Stimulated activated CD4-positive, alpha-beta T cell treated with anti-CD3 and anti-CD28 coated beads, Interleukin-1b, Interleukin-23, amount 100 ng/mL, for 1 hour (primary cell): ENCODE results near the gene ANKRD18B.
"Not testable (repeated sequence)": the region's sequence is repeated elsewhere in the genome, so short reads cannot be mapped to it uniquely, and the experiment has no call there.

Experiments used
- DNase-seq, 2 donors: peaks; one replicate each; pipeline ENCODE4 v3.0.0-alpha.2; 2020; ENCODE audit warnings: low read depth in 2 of 2

Gene ANKRD18B

GRCh38 chr9:33533958-33534357, 9.9 kb downstream of the ANKRD18B start:
- not testable (repeated sequence) for DNase-seq

DNA sequence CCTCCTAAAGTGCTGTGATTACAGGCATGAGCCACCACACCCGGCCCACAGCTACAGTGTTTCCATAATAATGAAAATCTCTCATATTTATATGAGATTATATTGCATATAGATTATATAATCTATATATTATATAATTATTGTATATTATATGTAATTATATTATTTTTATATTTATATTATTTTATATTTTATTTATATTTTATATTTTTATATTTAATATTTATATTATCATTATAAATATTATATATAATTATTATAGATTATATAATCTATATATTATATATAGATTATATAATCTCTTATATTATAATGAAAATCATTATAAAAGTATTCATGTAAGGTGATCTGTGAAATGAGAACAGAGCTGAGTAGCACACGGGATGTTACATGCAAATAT, 11.5 kb downstream of the ANKRD18B start:
- no peak for DNase-seq

- not testable (repeated sequence) for DNase-seq
These were observed 19.4 kb downstream of the ANKRD18B start for GRCh38 chr9:33543463-33543862.

DNA sequence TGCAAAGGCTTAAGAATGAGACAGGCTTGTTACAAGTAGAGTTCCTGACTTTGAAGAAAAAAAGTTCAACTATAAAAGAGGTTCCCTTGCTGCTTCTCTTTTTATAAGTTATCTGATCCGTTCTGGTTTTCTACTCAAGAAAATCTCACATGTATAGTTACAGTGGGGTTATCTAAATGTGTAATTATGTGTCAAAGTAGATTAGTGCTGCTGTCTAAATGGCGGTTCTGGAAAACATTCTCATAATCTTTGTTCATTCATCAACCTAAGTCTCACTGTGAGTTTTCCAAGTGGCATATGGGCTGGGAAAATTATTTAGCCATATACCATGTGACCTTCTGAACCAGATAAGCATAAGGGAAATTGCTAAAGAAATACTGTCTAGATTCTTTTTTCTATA, 21.7 kb downstream of the ANKRD18B start:
- not testable (repeated sequence) for DNase-seq

DNA sequence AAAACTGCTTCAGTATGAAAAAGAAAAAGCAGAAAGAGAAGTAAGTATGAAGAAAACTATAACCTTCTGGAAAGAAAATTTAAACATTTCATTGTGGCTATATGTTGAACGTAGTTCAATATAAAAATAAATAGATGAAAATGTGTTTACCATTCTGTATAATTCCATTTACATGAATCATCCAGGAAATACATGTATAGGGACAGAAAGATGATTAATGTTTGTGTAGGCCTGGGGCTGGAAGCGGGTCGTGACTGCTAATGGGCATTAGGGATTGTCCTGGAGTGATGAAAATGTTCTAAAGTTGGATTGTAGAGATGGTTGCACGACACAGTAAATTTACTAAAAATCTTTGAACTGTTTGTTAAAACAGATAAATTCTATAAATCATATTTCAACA, 24.8 kb downstream of the ANKRD18B start:
- not testable (repeated sequence) for DNase-seq

DNA sequence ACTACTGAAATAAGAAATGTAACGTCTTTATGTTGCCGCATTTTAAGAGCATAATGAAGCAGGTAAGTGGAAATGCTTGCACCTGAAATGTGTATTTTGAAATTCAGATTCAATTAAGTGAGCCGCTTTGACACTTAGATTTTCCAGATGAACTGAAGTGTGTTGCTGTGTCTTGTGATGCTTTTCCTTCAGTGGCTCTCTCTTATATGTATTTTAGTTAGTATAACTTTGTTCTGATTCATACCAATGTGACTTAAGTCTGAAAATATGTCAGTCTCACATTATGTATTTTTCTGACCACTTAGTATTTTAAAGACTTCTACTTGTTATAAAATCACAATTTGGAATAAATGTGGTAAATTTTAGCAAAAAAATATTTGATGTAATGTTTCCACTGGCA, 25.4 kb downstream of the ANKRD18B start:
- not testable (repeated sequence) for DNase-seq

DNA sequence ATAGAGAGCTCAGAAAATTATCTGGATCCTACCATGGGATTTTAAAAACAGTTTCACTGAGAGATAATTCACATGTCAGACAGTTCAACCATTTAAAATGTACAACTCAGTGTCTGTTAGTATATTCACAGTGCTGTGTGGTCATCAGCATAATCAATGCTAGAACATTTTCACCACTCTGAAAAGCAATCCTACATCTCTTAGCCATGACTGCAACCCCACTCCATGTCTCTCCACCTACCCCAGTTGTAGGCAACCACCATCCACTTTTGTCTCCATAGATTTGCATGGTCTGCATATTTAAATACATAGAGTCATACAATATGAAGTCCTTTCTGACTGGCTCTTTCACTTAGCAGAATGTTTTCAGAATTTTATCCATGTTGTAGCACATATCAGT, 27.1 kb downstream of the ANKRD18B start:
- not testable (repeated sequence) for DNase-seq

GRCh38 chr9:33552315-33552725, 28.3 kb downstream of the ANKRD18B start:
- DNase-seq, result not testable (repeated sequence)

DNA sequence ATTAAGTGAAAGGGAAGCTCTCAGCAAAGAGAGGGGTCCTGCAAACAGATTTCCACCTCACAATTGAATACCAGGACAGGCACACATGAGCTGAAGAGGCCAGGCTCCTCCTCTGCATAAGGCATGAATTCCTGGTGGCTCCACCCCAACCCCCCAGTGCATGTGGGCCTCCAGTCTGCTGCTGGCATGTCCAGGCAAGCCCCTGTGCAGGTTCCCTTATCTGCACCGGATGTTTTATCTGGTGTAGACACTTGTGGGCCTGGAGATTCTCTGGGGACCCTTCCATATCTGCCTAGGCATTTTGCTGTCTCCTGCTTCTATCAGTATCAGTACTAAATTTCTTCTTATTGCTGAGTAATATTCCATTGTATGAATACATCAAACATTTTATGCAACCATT, 36.2 kb downstream of the ANKRD18B start:
- DNase-seq, result not testable (repeated sequence)

- not testable (repeated sequence) for DNase-seq
These were observed 38.1 kb downstream of the ANKRD18B start for GRCh38 chr9:33562196-33562595.

GRCh38 chr9:33567776-33568175, 43.7 kb downstream of the ANKRD18B start:
- DNase-seq, result not testable (repeated sequence)

DNA sequence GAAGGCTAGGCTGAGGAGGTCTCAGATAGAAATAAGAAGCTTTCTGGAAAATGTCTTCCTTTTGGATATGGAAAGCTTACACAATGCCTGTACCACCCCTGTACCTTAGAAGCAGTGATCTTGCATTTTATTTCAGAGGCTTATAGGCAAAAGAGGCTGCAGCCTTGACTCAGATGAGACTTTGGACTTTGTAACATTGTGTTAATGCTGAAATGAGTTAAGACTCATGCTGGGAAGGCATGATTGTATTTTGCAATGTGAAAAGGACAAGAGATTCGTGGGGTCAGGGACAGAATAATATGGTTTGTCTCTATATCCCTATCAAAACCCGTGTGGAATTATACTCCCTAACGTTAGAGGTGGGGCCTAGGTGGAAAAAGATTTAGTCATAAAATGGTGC, 53.7 kb downstream of the ANKRD18B start:
- DNase-seq, result not testable (repeated sequence)

- DNase-seq, result not testable (repeated sequence)
These were observed 55.9 kb downstream of the ANKRD18B start for GRCh38 chr9:33579996-33580395.

DNA sequence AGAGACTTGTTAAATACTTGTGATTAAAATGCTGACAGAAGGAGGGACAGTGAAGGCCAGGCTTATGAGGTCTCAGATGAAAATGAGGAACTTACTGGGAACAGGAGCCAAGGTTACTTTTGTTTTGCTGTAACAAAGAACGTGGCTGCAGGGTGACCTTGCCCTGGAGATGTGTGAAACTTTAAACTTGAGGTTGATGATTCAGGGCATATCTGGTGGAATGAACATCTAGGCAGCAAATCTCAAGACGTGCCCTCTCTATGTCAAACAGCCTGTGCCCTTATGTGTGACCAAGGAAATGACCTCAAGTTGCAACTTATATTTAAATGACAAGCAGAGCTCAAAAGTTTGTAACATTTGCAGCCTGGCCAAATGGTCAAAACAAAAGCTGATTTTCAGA, 58.6 kb downstream of the ANKRD18B start:
- DNase-seq, result not testable (repeated sequence)

GRCh38 chr9:33586128-33586527, 62.1 kb downstream of the ANKRD18B start:
- DNase-seq, result not testable (repeated sequence)

- DNase-seq, result not testable (repeated sequence)
These were observed 63.7 kb downstream of the ANKRD18B start for GRCh38 chr9:33587799-33588198.

DNA sequence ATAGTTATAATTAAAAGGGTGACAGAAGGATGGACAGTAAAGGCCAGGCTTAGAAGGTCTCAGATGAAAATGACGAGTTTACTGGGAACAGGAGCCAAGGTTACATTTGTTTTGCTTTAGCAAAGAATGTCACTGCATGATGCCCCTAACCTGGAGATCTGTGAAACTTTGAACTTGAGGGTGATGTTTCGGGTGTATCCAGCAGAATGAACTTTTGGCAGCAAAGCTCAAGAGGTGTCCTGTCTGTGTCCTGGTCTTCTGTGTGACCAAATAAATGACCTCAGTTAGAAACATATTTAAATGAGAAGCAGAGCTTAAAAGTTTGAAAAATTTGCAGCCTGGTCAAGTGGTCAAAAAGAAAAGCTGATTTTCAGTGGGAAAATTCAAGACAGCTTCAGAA, 64.8 kb downstream of the ANKRD18B start:
- DNase-seq, result not testable (repeated sequence)

GRCh38 chr9:33590857-33591256, 66.8 kb downstream of the ANKRD18B start:
- DNase-seq, result not testable (repeated sequence)

DNA sequence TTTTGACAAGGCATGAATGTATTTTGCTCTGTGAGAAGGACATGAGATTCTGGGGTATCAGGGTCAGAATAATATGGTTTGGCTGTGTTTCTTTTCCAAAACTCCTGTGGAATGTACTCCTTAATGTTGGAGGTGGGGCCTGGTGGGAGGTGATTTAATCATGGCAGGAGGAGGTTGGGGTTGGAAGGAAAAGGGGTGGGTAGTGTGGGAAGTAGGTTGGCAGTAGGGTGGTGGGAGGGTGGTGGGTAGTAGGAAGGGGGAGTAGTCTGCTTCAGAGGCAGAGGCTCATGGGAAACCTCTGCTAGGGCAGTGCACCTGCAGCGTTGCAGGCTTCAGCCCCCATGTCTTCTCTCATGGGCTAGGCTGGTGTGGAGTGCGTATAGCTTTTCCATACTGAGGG, 72.9 kb downstream of the ANKRD18B start:
- DNase-seq, result not testable (repeated sequence)

DNA sequence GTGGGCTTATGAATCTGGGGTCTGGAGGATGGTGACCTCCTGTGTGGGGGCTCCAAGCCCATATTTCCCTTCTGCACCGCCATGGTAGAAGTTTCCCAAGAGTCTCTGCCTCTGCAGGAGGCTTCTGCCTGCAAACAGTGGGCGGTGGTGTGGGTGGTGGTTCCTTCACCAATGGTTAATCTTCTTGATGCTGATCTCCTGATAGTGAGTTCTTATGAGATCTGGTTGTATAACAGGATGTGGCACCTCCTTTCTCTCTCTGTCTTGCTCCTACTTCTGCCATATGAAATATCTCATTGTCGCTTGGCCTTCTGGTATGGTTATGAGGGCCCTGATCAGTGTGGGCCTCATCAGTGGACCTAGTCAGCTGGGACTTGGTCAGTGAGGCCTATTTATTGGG, 73.3 kb downstream of the ANKRD18B start:
- not testable (repeated sequence) for DNase-seq

DNA sequence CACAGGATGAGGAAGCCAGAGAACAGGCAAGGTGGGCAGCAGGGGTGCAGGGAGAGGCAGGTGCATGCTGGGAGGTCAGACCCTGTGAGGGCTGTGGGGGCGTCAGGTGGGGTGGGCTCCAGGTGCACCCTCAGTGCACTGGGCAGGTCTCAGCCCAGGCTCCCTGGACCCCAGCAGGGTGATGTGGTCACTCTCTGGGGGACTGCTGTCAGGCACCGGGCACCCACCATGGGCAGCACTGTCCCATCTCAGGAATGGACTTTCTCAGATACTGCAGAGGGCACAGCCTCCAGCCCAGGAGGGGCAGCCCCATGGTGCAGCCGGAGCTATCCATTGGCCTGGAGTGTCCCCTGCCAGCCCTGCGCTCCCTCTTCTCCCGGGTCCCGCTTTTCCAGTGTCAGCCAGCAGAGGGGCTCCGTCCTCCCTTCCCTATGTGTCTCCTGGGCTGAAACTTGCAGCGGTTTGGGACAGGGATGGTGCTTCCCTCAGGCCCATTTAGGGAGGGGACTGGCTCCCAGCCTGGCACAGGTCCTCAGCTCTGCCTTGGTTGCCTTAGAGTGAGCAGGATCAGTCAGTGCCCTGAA, 74.8 kb downstream of the ANKRD18B start:
- DNase-seq, result not testable (repeated sequence)

DNA sequence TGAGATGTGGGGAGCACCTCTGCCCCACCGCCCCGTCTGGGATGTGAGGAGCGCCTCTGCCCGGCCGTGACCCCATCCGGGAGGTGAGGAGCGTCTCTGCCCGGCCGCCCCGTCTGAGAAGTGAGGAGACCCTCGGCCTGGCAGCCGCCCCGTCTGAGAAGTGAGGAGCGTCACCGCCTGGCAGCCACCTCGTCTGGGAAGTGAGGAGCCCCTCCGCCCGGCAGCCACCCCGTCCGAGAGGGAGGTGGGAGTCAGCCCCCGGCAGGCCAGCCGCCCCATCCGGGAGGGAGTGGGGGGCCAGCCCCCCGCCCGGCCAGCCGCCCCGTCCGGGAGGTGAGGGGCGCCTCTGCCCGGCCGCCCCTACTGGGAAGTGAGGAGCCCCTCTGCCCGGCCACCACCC, 76.9 kb downstream of the ANKRD18B start:
- not testable (repeated sequence) for DNase-seq

DNA sequence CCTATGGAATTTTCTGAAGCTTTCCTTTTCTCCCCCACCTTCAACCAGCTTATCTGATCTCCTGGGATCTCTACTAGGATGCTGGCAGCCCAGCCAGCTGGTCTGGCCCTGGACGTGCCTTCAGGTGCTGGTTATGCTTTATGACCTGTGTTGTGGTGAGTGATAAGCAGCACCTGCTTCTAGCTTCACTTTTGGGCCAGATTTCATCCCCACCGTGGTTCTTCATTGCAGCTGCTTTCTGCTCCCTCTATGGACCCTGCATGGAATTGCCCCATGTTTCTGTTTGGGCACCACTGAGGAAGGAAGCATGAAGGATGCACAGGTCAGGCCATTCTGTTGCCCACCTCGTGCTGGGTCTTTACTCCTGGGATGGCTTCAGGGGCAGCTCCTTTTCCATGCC, 80.2 kb downstream of the ANKRD18B start:
- DNase-seq, result not testable (repeated sequence)

GRCh38 chr9:33604936-33605335, 80.9 kb downstream of the ANKRD18B start:
- DNase-seq, result not testable (repeated sequence)
